DOHH2 (cell line): ENCODE measurements around the gene KIFC1.

Experiments used
- CTCF ChIP-seq: fragments of 200-600 bp; sonication (generic); IDR thresholded peaks from one replicate; pipeline ENCODE4 v1.5.1; 2014; ENCODE audit warnings: antibody characterized with exemption, mild to moderate bottlenecking, low read depth, low read length; ENCODE audit not compliant: poor library complexity, severe bottlenecking
- EZH2phosphoT487 ChIP-seq: fragments of 200-600 bp; sonication (generic); IDR thresholded peaks from 2 replicates; pipeline ENCODE4 v1.6.1; 2017; ENCODE audit warnings: borderline replicate concordance, mild to moderate bottlenecking, antibody characterized with exemption, low read length, moderate library complexity, mixed read lengths

- no peak for TF ChIP-seq CTCF
- TF ChIP-seq EZH2phosphoT487, result no peak
Measured at GRCh38 chr6:33356295-33356694, 35.3 kb upstream of the KIFC1 start.
